ENCODE data around the gene MBTPS1. TPM values are rescaled to one million over a fixed set of nuclear protein-coding genes. Genes with fewer than 3 reads are reported as not detected.

The MBTPS1 gene
- total and polyA plus RNA-seq, 2 experiments from 2014 or later, result 18.1 to 49.3 TPM

DNA sequence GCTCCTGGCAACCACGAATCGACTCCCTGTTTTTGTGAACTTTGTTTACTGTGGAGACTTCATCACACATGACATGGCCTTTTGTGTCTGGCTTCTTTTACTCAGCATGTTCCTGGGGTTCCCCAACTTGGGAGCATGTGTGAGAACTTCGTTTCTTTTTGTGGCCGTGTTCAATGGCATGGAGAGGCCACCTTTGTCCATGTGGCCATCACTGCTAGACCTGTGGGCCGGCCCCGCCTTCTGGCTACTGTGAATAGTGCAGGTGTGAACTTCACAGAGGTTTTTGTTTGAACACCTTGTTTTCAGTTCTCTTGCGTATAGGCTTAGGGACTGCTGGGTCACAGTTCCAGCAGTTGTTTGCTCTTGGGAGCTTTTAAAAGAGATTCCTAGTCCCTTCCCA lies 68.5 kb downstream of the MBTPS1 start:
- Mint-ChIP-seq H3K27ac (no peak overlapping the region), H3K4me3 (no peak overlapping the region), H3K9me3 (no peaks in the 10 kb centered on the region; the same call in 1 of the 3 replicates), H3K27me3 (ENCODE audit: insufficient read depth, low read depth, poor library complexity) (peaks cover 17% of the 10 kb centered on the region), H3K4me1 (peaks cover 11% of the 10 kb centered on the region), H3K36me3 (ENCODE audit: low read depth) (peaks cover 17% of the 10 kb centered on the region)
- H2AFZ ChIP-seq, result no peak overlapping the region
- no peak for TF ChIP-seq NANOG (IDR thresholded peaks at IDR 0.05; ENCODE audit: borderline replicate concordance)
- TF ChIP-seq, protein P1, sequence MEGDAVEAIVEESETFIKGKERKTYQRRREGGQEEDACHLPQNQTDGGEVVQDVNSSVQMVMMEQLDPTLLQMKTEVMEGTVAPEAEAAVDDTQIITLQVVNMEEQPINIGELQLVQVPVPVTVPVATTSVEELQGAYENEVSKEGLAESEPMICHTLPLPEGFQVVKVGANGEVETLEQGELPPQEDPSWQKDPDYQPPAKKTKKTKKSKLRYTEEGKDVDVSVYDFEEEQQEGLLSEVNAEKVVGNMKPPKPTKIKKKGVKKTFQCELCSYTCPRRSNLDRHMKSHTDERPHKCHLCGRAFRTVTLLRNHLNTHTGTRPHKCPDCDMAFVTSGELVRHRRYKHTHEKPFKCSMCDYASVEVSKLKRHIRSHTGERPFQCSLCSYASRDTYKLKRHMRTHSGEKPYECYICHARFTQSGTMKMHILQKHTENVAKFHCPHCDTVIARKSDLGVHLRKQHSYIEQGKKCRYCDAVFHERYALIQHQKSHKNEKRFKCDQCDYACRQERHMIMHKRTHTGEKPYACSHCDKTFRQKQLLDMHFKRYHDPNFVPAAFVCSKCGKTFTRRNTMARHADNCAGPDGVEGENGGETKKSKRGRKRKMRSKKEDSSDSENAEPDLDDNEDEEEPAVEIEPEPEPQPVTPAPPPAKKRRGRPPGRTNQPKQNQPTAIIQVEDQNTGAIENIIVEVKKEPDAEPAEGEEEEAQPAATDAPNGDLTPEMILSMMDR (conservative IDR thresholded peaks at IDR 0.05; ENCODE audit: low read depth in 2 of 2), result peak; percentile 60 to 69
- no peak overlapping the region for H3K27ac ChIP-seq (ENCODE audit: low read depth)
- H3K27me3 ChIP-seq (ENCODE audit: insufficient read depth), result no peaks in the 10 kb centered on the region
- H3K4me1 ChIP-seq (ENCODE audit: insufficient read depth), result peaks cover 6% of the 10 kb centered on the region; the same call in 1 of the 2 replicates
- no peaks in the 10 kb centered on the region for H4K20me1 ChIP-seq (replicated peaks; ENCODE audit: insufficient read depth)
- H3K79me2 ChIP-seq (replicated peaks; ENCODE audit: insufficient read depth), result no peaks in the 10 kb centered on the region
- H3K9me2 ChIP-seq (ENCODE audit: insufficient read depth), result no peaks in the 10 kb centered on the region
- H3K4me2 ChIP-seq, result no peak overlapping the region
- DNase-seq (ENCODE audit: low spot score) (peak; percentile 66), ATAC-seq (peak; percentile 66)
- H3K4me3 ChIP-seq, result no peak overlapping the region
- no peaks in the 10 kb centered on the region for H3F3A ChIP-seq (replicated peaks; ENCODE audit: low read depth)
- H3K36me3 ChIP-seq (ENCODE audit: insufficient read depth), result no peaks in the 10 kb centered on the region

DNA sequence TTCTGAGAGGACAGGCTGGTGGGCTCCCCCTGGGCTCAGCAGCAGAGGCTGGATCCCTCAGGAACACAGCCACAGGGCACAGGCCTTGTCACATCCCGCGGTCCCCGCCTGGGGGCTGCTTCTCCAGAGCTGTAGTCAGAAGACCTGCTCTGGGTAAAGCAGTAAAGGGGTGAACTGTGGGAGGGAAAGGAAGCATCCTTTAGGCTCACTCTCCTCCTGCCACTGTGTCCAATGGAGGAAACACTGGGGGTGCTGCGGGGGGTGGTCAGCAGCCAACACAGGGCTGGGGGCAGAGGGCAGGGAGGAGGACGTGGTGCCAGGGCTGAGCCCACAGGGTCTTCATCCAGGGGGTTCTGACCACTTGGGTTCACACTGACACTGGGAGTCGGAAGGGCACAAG lies 69.1 kb downstream of the MBTPS1 start:
- Mint-ChIP-seq H3K4me1 (peaks cover 17% of the 10 kb centered on the region), H3K36me3 (ENCODE audit: low read depth) (peaks cover 11% of the 10 kb centered on the region), H3K4me3 (no peak overlapping the region), H3K9me3 (no peaks in the 10 kb centered on the region; the same call in 1 of the 3 replicates), H3K27me3 (ENCODE audit: insufficient read depth, low read depth, poor library complexity) (peaks cover 21% of the 10 kb centered on the region), H3K27ac (no peak overlapping the region)
- Histone ChIP-seq H3K36me3 (ENCODE audit: insufficient read depth) (no peaks in the 10 kb centered on the region), H3F3A (replicated peaks; ENCODE audit: low read depth) (no peaks in the 10 kb centered on the region), H3K4me2 (no peak overlapping the region), H4K20me1 (replicated peaks; ENCODE audit: insufficient read depth) (no peaks in the 10 kb centered on the region), H3K27ac (ENCODE audit: low read depth) (no peak overlapping the region), H2AFZ (no peak overlapping the region), H3K4me1 (ENCODE audit: insufficient read depth) (peaks cover 7% of the 10 kb centered on the region; the same call in 1 of the 2 replicates), H3K4me3 (no peak overlapping the region), H3K79me2 (replicated peaks; ENCODE audit: insufficient read depth) (no peaks in the 10 kb centered on the region), H3K27me3 (ENCODE audit: insufficient read depth) (no peaks in the 10 kb centered on the region), H3K9me2 (ENCODE audit: insufficient read depth) (no peaks in the 10 kb centered on the region)
- no peak for ATAC-seq
- no peak for DNase-seq (ENCODE audit: low spot score)
- TF ChIP-seq EZH2 (IDR thresholded peaks at IDR 0.05; ENCODE audit: low read depth, unreplicated experiment) (no peak), POLR2AphosphoS5 (IDR thresholded peaks at IDR 0.05; ENCODE audit: low read depth) (no peak), STAT1 (IDR thresholded peaks at IDR 0.05; ENCODE audit: unreplicated experiment) (no peak), NANOG (IDR thresholded peaks at IDR 0.05; ENCODE audit: borderline replicate concordance) (no peak), JUNB (IDR thresholded peaks at IDR 0.05; ENCODE audit: unreplicated experiment) (no peak)
- TF ChIP-seq, protein P1 (conservative IDR thresholded peaks at IDR 0.05; ENCODE audit: low read depth in 2 of 2), result no peak
- TF ChIP-seq, protein P2, sequence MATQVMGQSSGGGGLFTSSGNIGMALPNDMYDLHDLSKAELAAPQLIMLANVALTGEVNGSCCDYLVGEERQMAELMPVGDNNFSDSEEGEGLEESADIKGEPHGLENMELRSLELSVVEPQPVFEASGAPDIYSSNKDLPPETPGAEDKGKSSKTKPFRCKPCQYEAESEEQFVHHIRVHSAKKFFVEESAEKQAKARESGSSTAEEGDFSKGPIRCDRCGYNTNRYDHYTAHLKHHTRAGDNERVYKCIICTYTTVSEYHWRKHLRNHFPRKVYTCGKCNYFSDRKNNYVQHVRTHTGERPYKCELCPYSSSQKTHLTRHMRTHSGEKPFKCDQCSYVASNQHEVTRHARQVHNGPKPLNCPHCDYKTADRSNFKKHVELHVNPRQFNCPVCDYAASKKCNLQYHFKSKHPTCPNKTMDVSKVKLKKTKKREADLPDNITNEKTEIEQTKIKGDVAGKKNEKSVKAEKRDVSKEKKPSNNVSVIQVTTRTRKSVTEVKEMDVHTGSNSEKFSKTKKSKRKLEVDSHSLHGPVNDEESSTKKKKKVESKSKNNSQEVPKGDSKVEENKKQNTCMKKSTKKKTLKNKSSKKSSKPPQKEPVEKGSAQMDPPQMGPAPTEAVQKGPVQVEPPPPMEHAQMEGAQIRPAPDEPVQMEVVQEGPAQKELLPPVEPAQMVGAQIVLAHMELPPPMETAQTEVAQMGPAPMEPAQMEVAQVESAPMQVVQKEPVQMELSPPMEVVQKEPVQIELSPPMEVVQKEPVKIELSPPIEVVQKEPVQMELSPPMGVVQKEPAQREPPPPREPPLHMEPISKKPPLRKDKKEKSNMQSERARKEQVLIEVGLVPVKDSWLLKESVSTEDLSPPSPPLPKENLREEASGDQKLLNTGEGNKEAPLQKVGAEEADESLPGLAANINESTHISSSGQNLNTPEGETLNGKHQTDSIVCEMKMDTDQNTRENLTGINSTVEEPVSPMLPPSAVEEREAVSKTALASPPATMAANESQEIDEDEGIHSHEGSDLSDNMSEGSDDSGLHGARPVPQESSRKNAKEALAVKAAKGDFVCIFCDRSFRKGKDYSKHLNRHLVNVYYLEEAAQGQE (IDR thresholded peaks at IDR 0.05; ENCODE audit: unreplicated experiment), result no peak

Measured in GM23338 (cell line).